AG09309 (cell line): ENCODE measurements around the gene PCDHGB4.
"Not testable (repeated sequence)": the region's sequence is repeated elsewhere in the genome, so short reads cannot be mapped to it uniquely, and the experiment has no call there.

Source experiments
- DNase-seq: peaks from one replicate; pipeline ENCODE4 v3.0.0-alpha.2; 2010; ENCODE audit warnings: low read depth
- H3K4me3 ChIP-seq: 2 replicates; pipeline ENCODE4 v1.5.1; 2011; ENCODE audit warnings: mild to moderate bottlenecking, low read depth, low read length, moderate library complexity; ENCODE audit not compliant: control insufficient read depth
- TF ChIP-seq, protein P1 (sequence below): IDR thresholded peaks from 2 replicates; pipeline ENCODE4 v1.5.1; 2011; ENCODE audit warnings: mild to moderate bottlenecking, low read depth, low read length, inconsistent platforms; ENCODE audit not compliant: insufficient read depth, control insufficient read depth; ENCODE audit errors: missing control alignments

Gene PCDHGB4

DNA sequence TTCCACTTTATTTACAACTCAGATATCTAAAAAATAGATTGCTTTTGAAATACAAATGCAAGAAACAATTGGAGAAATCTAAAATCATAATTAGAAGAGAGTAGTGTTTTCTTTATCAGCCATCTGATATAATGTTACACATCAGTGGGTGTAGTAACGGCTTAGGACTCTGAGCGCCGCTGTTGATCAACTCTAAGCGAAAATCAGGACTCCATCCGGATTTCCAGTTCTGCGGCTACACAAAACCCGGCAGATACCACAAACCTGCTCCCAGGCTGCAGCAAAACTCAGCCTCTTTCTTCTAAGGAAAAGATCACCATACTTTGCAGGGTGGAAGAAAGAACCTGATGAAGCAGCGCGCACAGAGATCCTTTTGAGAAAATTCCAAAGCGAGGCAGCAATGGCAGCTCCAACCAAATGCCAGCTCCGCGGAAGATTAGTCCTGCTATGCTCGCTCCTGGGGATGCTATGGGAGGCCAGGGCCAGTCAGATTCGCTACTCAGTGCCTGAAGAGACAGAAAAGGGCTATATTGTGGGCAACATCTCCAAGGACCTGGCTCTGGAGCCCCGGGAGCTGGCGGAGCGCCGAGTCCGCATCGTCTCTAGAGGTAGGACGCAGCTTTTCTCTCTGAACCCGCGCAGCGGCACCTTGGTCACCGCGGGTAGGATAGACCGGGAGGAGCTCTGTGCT, 15.2 kb downstream of the PCDHGB4 start, which contains the start of gene PCDHGA9:
Gene PCDHGA9 (plus strand): TSS at position 226 of the 691 bp plus-strand sequence. CDS start 175 bp downstream, at position 401.
- DNase-seq, result no peak
- TF ChIP-seq, protein P1, sequence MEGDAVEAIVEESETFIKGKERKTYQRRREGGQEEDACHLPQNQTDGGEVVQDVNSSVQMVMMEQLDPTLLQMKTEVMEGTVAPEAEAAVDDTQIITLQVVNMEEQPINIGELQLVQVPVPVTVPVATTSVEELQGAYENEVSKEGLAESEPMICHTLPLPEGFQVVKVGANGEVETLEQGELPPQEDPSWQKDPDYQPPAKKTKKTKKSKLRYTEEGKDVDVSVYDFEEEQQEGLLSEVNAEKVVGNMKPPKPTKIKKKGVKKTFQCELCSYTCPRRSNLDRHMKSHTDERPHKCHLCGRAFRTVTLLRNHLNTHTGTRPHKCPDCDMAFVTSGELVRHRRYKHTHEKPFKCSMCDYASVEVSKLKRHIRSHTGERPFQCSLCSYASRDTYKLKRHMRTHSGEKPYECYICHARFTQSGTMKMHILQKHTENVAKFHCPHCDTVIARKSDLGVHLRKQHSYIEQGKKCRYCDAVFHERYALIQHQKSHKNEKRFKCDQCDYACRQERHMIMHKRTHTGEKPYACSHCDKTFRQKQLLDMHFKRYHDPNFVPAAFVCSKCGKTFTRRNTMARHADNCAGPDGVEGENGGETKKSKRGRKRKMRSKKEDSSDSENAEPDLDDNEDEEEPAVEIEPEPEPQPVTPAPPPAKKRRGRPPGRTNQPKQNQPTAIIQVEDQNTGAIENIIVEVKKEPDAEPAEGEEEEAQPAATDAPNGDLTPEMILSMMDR, result peak; percentile 33
- H3K4me3 ChIP-seq, result no peak within 1 kb of the TSS

DNA sequence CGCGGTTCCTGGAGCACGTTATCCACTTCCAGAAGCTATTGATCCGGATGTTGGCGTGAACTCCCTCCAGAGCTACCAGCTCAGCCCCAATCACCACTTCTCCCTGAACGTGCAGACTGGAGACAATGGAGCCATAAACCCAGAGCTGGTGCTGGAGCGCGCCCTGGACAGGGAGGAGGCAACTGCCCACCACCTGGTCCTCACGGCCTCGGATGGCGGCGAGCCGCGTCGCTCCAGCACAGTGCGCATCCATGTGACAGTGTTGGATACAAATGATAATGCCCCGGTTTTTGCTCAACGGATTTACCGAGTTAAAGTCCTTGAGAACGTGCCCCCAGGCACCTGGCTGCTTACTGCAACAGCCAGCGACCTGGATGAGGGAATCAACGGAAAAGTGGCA, 15.9 kb downstream of the PCDHGB4 start:
- H3K4me3 ChIP-seq, result no peak overlapping the region
- TF ChIP-seq, protein P1, result no peak
- DNase-seq, result no peak

DNA sequence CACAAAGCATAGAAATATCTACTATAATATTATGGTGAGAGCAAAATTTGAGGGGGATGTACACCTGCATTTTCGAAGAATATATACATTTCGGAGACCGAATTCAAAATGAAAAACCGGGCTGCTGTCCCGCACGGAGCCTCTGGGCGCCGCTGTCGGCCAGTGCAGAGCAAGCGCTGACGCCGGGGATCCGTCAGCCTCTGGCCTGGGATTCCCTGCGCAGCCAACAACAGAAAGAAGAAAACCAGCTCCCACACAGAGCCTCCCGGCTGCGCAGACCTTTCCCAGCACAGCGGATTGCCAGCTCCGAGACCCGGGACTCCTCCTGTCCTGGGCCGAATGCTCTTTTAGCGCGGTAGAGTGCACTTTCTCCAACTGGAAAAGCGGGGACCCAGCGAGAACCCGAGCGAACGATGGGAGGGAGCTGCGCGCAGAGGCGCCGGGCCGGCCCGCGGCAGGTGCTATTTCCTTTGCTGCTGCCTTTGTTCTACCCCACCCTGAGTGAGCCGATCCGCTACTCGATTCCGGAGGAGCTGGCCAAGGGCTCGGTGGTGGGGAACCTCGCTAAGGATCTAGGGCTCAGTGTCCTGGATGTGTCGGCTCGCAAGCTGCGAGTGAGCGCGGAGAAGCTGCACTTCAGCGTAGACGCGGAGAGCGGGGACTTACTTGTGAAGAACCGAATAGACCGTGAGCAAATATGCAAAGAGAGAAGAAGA, 20.4 kb downstream of the PCDHGB4 start, which contains the start of gene PCDHGB6:
Gene PCDHGB6 (plus strand): TSS at position 232 of the 716 bp plus-strand sequence. CDS start 182 bp downstream, at position 414.
- not testable (repeated sequence) for H3K4me3 ChIP-seq, DNase-seq
- TF ChIP-seq, protein P1, result peak; percentile 50

DNA sequence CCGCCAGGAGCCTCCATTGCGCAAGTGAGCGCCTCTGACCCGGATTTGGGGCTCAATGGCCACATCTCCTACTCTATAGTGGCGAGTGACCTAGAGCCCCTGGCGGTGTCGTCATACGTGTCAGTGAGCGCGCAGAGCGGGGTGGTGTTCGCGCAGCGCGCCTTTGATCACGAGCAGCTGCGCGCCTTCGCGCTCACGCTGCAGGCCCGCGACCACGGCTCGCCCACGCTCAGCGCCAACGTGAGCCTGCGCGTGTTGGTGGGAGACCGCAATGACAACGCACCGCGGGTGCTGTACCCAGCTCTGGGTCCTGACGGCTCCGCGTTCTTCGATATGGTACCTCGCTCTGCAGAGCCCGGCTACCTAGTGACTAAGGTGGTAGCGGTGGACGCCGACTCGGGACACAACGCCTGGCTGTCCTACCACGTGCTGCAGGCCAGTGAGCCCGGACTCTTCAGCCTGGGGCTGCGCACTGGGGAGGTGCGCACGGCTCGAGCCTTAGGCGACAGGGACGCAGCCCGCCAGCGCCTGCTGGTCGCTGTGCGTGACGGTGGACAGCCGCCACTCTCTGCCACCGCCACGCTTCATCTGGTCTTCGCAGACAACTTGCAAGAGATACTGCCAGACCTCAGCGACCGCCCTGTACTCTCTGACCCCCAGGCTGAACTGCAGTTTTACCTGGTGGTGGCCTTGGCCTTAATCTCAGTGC, 22.3 kb downstream of the PCDHGB4 start:
- no peak for DNase-seq
- H3K4me3 ChIP-seq, result no peak overlapping the region
- TF ChIP-seq, protein P1, result no peak

DNA sequence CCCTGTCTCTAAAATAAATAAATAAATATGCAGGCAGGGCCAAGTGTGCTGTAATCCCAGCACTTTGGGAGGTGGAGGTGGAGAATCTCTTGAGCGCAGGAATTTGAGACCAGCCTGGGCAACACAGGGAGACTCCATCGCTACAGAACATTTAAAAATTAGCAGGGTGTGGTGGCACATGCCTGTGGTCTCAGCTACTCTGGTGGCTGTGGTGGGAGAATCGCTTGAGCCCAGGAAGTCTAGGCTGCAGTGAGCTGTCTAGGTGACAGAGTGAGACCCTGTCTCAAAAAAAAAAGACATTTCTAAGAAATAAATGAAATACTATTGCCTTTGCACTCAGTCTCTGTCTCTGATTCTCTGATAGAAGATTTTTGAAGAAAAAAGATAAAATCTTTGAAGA, 24.1 kb downstream of the PCDHGB4 start:
- TF ChIP-seq, protein P1, result no peak
- no peak overlapping the region for H3K4me3 ChIP-seq
- no peak for DNase-seq

DNA sequence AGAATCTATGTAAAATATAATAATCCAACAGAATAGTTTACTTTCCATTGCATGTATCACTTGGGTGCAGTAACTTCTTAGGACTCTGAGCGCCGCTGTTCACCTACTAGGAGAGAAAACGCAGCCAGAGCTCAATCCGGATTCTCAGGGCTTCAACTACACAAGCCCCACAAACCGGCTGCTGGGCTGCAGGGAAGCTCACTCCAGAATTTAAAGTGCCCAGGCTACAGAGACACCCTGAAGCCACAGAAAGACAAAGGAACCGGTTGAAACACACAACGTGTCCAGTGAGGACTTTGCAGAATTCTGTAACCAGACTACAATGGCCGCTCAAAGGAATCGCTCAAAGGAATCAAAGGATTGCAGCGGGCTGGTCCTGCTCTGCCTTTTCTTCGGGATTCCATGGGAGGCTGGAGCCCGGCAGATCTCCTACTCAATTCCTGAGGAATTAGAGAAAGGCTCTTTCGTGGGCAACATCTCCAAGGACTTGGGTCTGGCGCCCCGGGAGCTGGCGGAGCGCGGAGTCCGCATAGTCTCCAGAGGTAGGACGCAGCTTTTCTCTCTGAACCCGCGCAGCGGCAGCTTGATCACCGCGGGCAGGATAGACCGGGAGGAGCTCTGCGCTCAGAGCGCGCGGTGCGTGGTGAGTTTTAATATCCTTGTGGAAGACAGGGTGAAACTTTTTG, 25.5 kb downstream of the PCDHGB4 start, which contains the start of gene PCDHGA10:
Gene PCDHGA10 (plus strand): TSS at position 134 of the 686 bp plus-strand sequence. CDS start 189 bp downstream, at position 323.
- no peak for DNase-seq
- TF ChIP-seq, protein P1, result peak; percentile 70
- H3K4me3 ChIP-seq, result peak within 1 kb of the TSS; percentile 25
